Stimulated activated CD4-positive, alpha-beta T cell treated with anti-CD3 and anti-CD28 coated beads, Interleukin-15, amount 100 ng/mL, for 1 hour (primary cell): ENCODE results near the gene ALS2.
"Not testable (repeated sequence)": the region's sequence is repeated elsewhere in the genome, so short reads cannot be mapped to it uniquely, and the experiment has no call there.

Experiments used
- DNase-seq, 2 donors: peaks; one replicate each; pipeline ENCODE4 v3.0.0-alpha.2; 2020; ENCODE audit warnings: low read depth in 1 of 2, low spot score in 1 of 2

The ALS2 gene

GRCh38 chr2:201678401-201678800 lies 102.3 kb downstream of the ALS2 start:
- DNase-seq: no peak

- DNase-seq: no peak
Measured at GRCh38 chr2:201675454-201675853, 105.3 kb downstream of the ALS2 start.

- DNase-seq: no peak
Measured at GRCh38 chr2:201674794-201675193, 105.9 kb downstream of the ALS2 start.

- no peak for DNase-seq
Measured at GRCh38 chr2:201674298-201674697, 106.4 kb downstream of the ALS2 start.

- no peak for DNase-seq
Measured at GRCh38 chr2:201673546-201673945, 107.2 kb downstream of the ALS2 start.

GRCh38 chr2:201671205-201671604 lies 109.5 kb downstream of the ALS2 start:
- DNase-seq: not testable (repeated sequence)

- no peak for DNase-seq
Measured at GRCh38 chr2:201669865-201670264, 110.9 kb downstream of the ALS2 start.

GRCh38 chr2:201668402-201668910 lies 112.3 kb downstream of the ALS2 start:
- no peak for DNase-seq

- DNase-seq: no peak
Measured at GRCh38 chr2:201664334-201664733, 116.4 kb downstream of the ALS2 start.

GRCh38 chr2:201661366-201661765 lies 119.4 kb downstream of the ALS2 start:
- no peak for DNase-seq

GRCh38 chr2:201660293-201660895 lies 120.3 kb downstream of the ALS2 start:
- DNase-seq: no peak

- DNase-seq: no peak
Measured at GRCh38 chr2:201656740-201657139, 124.0 kb downstream of the ALS2 start.

- no peak for DNase-seq
Measured at GRCh38 chr2:201656102-201656501, 124.6 kb downstream of the ALS2 start.

- no peak for DNase-seq
Measured at GRCh38 chr2:201654616-201655384, 125.9 kb downstream of the ALS2 start.

- no peak for DNase-seq
Measured at GRCh38 chr2:201653221-201653620, 127.5 kb downstream of the ALS2 start.
